HepG2 (cell line): ENCODE results near the gene CUL2. TPM values are rescaled to one million over a fixed set of nuclear protein-coding genes. Genes with fewer than 3 reads are reported as not detected.

Experiments
- ATAC-seq: fragments of 200-7000 bp; cut with Tn5 transposase; 3 replicates; pipeline ENCODE4 v1.9.1; 2020; ENCODE audit warnings: mild to moderate bottlenecking, moderate library complexity
- BruUV-seq: library from RNA; stranded (reverse); fragments of 400-500 nt; replicated peaks from 2 replicates; lab custom pipeline; 2021; lab: Mats Ljungman, UMichigan
- CTCF ChIA-PET: fragments of 300-600 bp; formaldehyde crosslinking; extraction: SDS; loops from one replicate; lab custom pipeline; 2021; ENCODE audit warnings: low total read pairs, inconsistent platforms, low intra/inter-chr PET ratio; lab: Yijun Ruan, JAX
- POLR2A ChIA-PET: fragments of 350-600 bp; sonication (Branson Sonifier 250); formaldehyde crosslinking; loops from one replicate; lab custom pipeline; 2020; ENCODE audit warnings: antibody characterized with exemption, inconsistent platforms; lab: Yijun Ruan, JAX
- DNase-seq: peaks from one replicate; pipeline ENCODE4 v3.0.0-alpha.2; 2015; ENCODE audit warnings: low spot score
- FAIRE-seq: peaks from 3 replicates; lab custom pipeline; 2011; peaks lifted over from hg19 to GRCh38; lab: Jason Lieb, UNC
- H2AFZ ChIP-seq: one replicate; pipeline ENCODE4 v1.6.1; 2011; ENCODE audit warnings: low read length, inconsistent platforms
- H3K27ac ChIP-seq: fragments of 300-600 bp; 3 replicates; pipeline ENCODE4 v1.8.0; 2011; ENCODE audit warnings: mixed run types, mild to moderate bottlenecking, mixed read lengths, low read length, inconsistent platforms; ENCODE audit not compliant: insufficient read depth; ENCODE audit errors: extremely low read length
- H3K27me3 ChIP-seq, 2 experiments: fragments of 200-600 bp in 1 of 2; 2 replicates in 1 of 2; 3 replicates in 1 of 2; pipeline versions ENCODE4 v1.6.0 to v1.8.0; 2011; ENCODE audit warnings: low read length in 2 of 2, mild to moderate bottlenecking in 2 of 2, moderate library complexity in 2 of 2, inconsistent platforms in 1 of 2; ENCODE audit not compliant: insufficient read depth in 2 of 2, control insufficient read depth in 1 of 2
- H3K36me3 ChIP-seq, 2 experiments: fragments of 200-600 bp in 1 of 2; replicated peaks in 1 of 2; 2 replicates in 1 of 2; 3 replicates in 1 of 2; pipeline versions ENCODE4 v1.5.1 to v1.8.0; 2011; ENCODE audit warnings: low read length in 2 of 2, inconsistent platforms in 1 of 2; ENCODE audit not compliant: insufficient read depth in 2 of 2, control insufficient read depth in 1 of 2
- H3K4me1 ChIP-seq: 2 replicates; pipeline ENCODE4 v1.5.1; 2012; ENCODE audit warnings: low read length, inconsistent platforms; ENCODE audit not compliant: insufficient read depth
- H3K4me2 ChIP-seq: 2 replicates; pipeline ENCODE4 v1.6.0; 2011; ENCODE audit warnings: low read depth, low read length, inconsistent platforms
- H3K4me3 ChIP-seq, 3 experiments: fragments of 200-600 bp in 1 of 3; sonication (generic), shearing (Covaris generic) in 1 of 3; replicated peaks in 1 of 3; 2 replicates each; pipeline ENCODE4 v1.5.1; 2011 to 2016; ENCODE audit warnings: low read length in 3 of 3, inconsistent platforms in 2 of 3, low read depth in 2 of 3, mild to moderate bottlenecking in 2 of 3, control low read depth in 1 of 3, mixed read lengths in 1 of 3; ENCODE audit not compliant: insufficient read depth in 1 of 3
- H3K79me2 ChIP-seq: one replicate; pipeline ENCODE4 v1.6.1; 2011; ENCODE audit warnings: low read length, inconsistent platforms; ENCODE audit not compliant: insufficient read depth
- H3K9ac ChIP-seq: 2 replicates; pipeline ENCODE4 v1.6.0; 2011; ENCODE audit warnings: mild to moderate bottlenecking, low read depth, low read length, inconsistent platforms; ENCODE audit not compliant: insufficient read depth
- H3K9me3 ChIP-seq: 2 replicates; pipeline ENCODE4 v1.5.1; 2012; ENCODE audit warnings: mild to moderate bottlenecking, low read length
- H4K20me1 ChIP-seq: 2 replicates; pipeline ENCODE4 v1.6.0; 2011; ENCODE audit warnings: inconsistent platforms, mild to moderate bottlenecking, low read length, moderate library complexity; ENCODE audit not compliant: insufficient read depth
- GZF1 ChIP-seq: sonication (generic); formaldehyde crosslinking; IDR thresholded peaks from 2 replicates; pipeline ENCODE4 v1.5.1; 2020; ENCODE audit warnings: mild to moderate bottlenecking, missing genetic modification reagents
- PRPF4 ChIP-seq: fragments of 200-400 bp; formaldehyde crosslinking; IDR thresholded peaks from 2 replicates; pipeline ENCODE4 v1.6.1; 2016; ENCODE audit warnings: low read length, low read depth; ENCODE audit not compliant: poor library complexity, severe bottlenecking
- RERE ChIP-seq: IDR thresholded peaks from 2 replicates; pipeline ENCODE4 v1.6.1; 2016; ENCODE audit warnings: low read depth, missing genetic modification reagents, missing compliant biosample characterization
- RFXAP ChIP-seq: sonication (generic); formaldehyde crosslinking; IDR thresholded peaks from 2 replicates; pipeline ENCODE4 v1.4.0; 2020; ENCODE audit warnings: missing genetic modification reagents, borderline replicate concordance
- RNF2 ChIP-seq: fragments of 450-650 bp; conservative IDR thresholded peaks from 2 replicates; pipeline ENCODE4 v1.6.1; 2016; ENCODE audit warnings: low read depth
- SAP130 ChIP-seq: IDR thresholded peaks from 2 replicates; pipeline ENCODE4 v1.6.1; 2016; ENCODE audit warnings: low read depth
- TAF1 ChIP-seq: sonication (generic); formaldehyde crosslinking; IDR thresholded peaks from 2 replicates; pipeline ENCODE4 v1.4.0; 2020; ENCODE audit warnings: missing genetic modification reagents
- ZC3H4 ChIP-seq: sonication (generic); formaldehyde crosslinking; IDR thresholded peaks from 2 replicates; pipeline ENCODE4 v1.4.0; 2020; ENCODE audit warnings: missing genetic modification reagents, borderline replicate concordance
- ZNF343 ChIP-seq: sonication (generic); formaldehyde crosslinking; IDR thresholded peaks from 2 replicates; pipeline ENCODE4 v1.4.0; 2020; ENCODE audit warnings: mild to moderate bottlenecking, missing genetic modification reagents
- WGBS: methylation state at CpG from one replicate; pipeline ENCODE4 v1.1.6; 2017; ENCODE audit warnings: low lambda C conversion rate; 5-methylcytosine and 5-hydroxymethylcytosine counted together
- in situ Hi-C: cut with HindIII; loops from 2 replicates; pipeline ENCODE4 v1.10.0; 2017; ENCODE audit warnings: low pct_unique_long_range_greater_than_20kb; ENCODE audit not compliant: extremely low pct_ligation_motif_present
- intact Hi-C: fragments of 100-400 bp; cut with micrococcal nuclease; formaldehyde crosslinking; loops from one replicate; pipeline ENCODE4 v1.10.0; 2022; ENCODE audit not compliant: unreplicated experiment
- polyA plus RNA-seq, 8 experiments: library from polyadenylated mRNA; depleted of rRNA in 3 of 8; stranded (reverse) in 7 of 8; unstranded in 1 of 8; fragments of >200 nt; fragmentation: Illumina TruSeq in 4 of 8; extraction: Trizol in 4 of 8; gene quantifications; 2 replicates each; pipeline versions ENCODE4 v1.2.1 to v1.2.3, GENCODE V29; 2011 to 2016; ENCODE audit warnings: low read depth in 4 of 8, missing spikeins in 1 of 8, mixed read lengths in 1 of 8; ENCODE audit not compliant: insufficient read depth in 1 of 8
- total RNA-seq, 5 experiments: library from RNA; depleted of rRNA; stranded (reverse); fragments of >200 nt; fragmentation: Illumina TruSeq; extraction: Trizol; gene quantifications; 2 replicates each; pipeline ENCODE4 v1.2.3, GENCODE V29; 2016; ENCODE audit warnings: low read depth in 1 of 5
- TF ChIP-seq, protein P1 (sequence below): sonication (generic); formaldehyde crosslinking; conservative IDR thresholded peaks from 2 replicates; pipeline ENCODE4 v1.4.0; 2020; ENCODE audit warnings: missing genetic modification reagents

Gene CUL2
- total and polyA plus RNA-seq, 2 of the 13 experiments (the other 11 are each of a cell fraction or from before 2014, with no cell fraction given), result 9.6 to 33.1 TPM

GRCh38 chr10:35043796-35044344 is 46.3 kb downstream of the CUL2 start:
- no peaks in the 10 kb centered on the region for H4K20me1 ChIP-seq
- H3K79me2 ChIP-seq, result no peaks in the 10 kb centered on the region
- DNase-seq (no peak), FAIRE-seq (no peak)
- H3K9ac ChIP-seq, result no peak overlapping the region
- CTCF ChIA-PET, result no interaction called here
- in situ Hi-C loops, result no loop called here
- 95% methylated on average over 4 of the region's 4 CpGs for WGBS
- H2AFZ ChIP-seq, result no peak overlapping the region
- H3K4me2 ChIP-seq, result no peak overlapping the region
- no peak overlapping the region for H3K27ac ChIP-seq
- no TSS peak for BruUV-seq
- no peak overlapping the region for H3K4me3 ChIP-seq
- TF ChIP-seq, protein P1, sequence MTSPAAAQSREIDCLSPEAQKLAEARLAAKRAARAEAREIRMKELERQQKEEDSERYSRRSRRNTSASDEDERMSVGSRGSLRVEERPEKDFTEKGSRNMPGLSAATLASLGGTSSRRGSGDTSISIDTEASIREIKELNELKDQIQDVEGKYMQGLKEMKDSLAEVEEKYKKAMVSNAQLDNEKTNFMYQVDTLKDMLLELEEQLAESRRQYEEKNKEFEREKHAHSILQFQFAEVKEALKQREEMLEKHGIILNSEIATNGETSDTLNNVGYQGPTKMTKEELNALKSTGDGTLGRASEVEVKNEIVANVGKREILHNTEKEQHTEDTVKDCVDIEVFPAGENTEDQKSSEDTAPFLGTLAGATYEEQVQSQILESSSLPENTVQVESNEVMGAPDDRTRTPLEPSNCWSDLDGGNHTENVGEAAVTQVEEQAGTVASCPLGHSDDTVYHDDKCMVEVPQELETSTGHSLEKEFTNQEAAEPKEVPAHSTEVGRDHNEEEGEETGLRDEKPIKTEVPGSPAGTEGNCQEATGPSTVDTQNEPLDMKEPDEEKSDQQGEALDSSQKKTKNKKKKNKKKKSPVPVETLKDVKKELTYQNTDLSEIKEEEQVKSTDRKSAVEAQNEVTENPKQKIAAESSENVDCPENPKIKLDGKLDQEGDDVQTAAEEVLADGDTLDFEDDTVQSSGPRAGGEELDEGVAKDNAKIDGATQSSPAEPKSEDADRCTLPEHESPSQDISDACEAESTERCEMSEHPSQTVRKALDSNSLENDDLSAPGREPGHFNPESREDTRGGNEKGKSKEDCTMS (CRISPR knock-in tag), result no peak
- TF ChIP-seq RFXAP, result no peak
- no peak for TF ChIP-seq RERE (CRISPR knock-in tag)
- no peak for TF ChIP-seq PRPF4
- TF ChIP-seq RNF2, result no peak
- no peak for TF ChIP-seq SAP130
- no peak for TF ChIP-seq GZF1 (CRISPR knock-in tag)
- no peak for TF ChIP-seq ZC3H4
- no peak for TF ChIP-seq ZNF343 (CRISPR knock-in tag)
- no peak for TF ChIP-seq TAF1
- TF ChIP-seq, all 625 proteins: peak for 0
- Histone ChIP-seq H3K36me3 (peaks cover 11 to 53% of the 10 kb centered on the region in 2 experiments), H3K9me3 (no peaks in the 10 kb centered on the region), H3K27me3 (no peaks in the 10 kb centered on the region), H3K4me1 (no peaks in the 10 kb centered on the region)
- intact Hi-C loops, result no loop called here
- ATAC-seq, result no peak
- POLR2A ChIA-PET, result no interaction called here
